ENCODE results near the gene ETS2. TPM values are rescaled to one million over a fixed set of nuclear protein-coding genes. Genes with fewer than 3 reads are reported as not detected.

ETS2 gene
- polyA plus RNA-seq, 3 donors, result 54.2 to 150 (median 59.5) TPM

GRCh38 chr21:38798481-38798882 is 7.2 kb upstream of the ETS2 start:
- Histone ChIP-seq H3K79me2 (ENCODE audit: insufficient read depth, low read length) (no peaks in the 10 kb centered on the region), H3K9me3 (replicated peaks in 1 of 2; ENCODE audit: control insufficient read depth in 1 of 2, insufficient read depth in 1 of 2, low read length in 2 of 2) (no peaks in the 10 kb centered on the region), H3K4me3 (replicated peaks in 1 of 3; ENCODE audit: low read depth in 2 of 3, low read length in 3 of 3) (no peak overlapping the region), H3K36me3 (replicated peaks in 1 of 2; ENCODE audit: control insufficient read depth in 1 of 2, insufficient read depth in 2 of 2, low read length in 2 of 2) (no peaks in the 10 kb centered on the region), H3K27me3 (ENCODE audit: control insufficient read depth in 2 of 2, insufficient read depth in 2 of 2, low read length in 2 of 2) (no peaks in the 10 kb centered on the region), H3K9ac (ENCODE audit: insufficient read depth, low read length, poor library complexity, severe bottlenecking) (no peak overlapping the region), H3K27ac (ENCODE audit: low read depth in 1 of 2, low read length in 2 of 2) (no peak overlapping the region), H4K20me1 (ENCODE audit: insufficient read depth, low read length) (no peaks in the 10 kb centered on the region), H2AFZ (ENCODE audit: insufficient read depth, low read depth, low read length, poor library complexity, severe bottlenecking) (no peak overlapping the region), H3K4me1 (ENCODE audit: control insufficient read depth in 1 of 2, insufficient read depth in 2 of 2, low read length in 2 of 2) (no peaks in the 10 kb centered on the region), H3K4me2 (replicated peaks; ENCODE audit: extremely low read depth, low read length, poor library complexity, severe bottlenecking) (no peak overlapping the region)
- DNase-seq, result no peak
- intact Hi-C loops (cut with micrococcal nuclease), result no loop called here
- H3K9me3 Mint-ChIP-seq, result peaks cover 0 to 2% (median 0%) of the 10 kb centered on the region in 7 donors
- H3K27ac Mint-ChIP-seq, result no peak overlapping the region
- TF ChIP-seq CTCF (IDR thresholded peaks at IDR 0.05), result no peak
- H3K36me3 Mint-ChIP-seq, result no peaks in the 10 kb centered on the region
- no peak overlapping the region for H3K4me3 Mint-ChIP-seq
- WGBS (ENCODE audit: insufficient coverage), result 95% methylated on average over 4 of the region's 7 CpGs
- peaks cover 18% of the 10 kb centered on the region for H3K4me1 Mint-ChIP-seq
- peaks cover 1 to 2% (median 2%) of the 10 kb centered on the region in 3 donors for H3K27me3 Mint-ChIP-seq (ENCODE audit: low read depth in 3 of 3)

GRCh38 chr21:38800046-38800758 is 5.5 kb upstream of the ETS2 start:
- Histone ChIP-seq H3K4me2 (replicated peaks; ENCODE audit: extremely low read depth, low read length, poor library complexity, severe bottlenecking) (no peak overlapping the region), H3K9me3 (replicated peaks in 1 of 2; ENCODE audit: control insufficient read depth in 1 of 2, insufficient read depth in 1 of 2, low read length in 2 of 2) (no peaks in the 10 kb centered on the region), H3K79me2 (ENCODE audit: insufficient read depth, low read length) (no peaks in the 10 kb centered on the region), H3K36me3 (replicated peaks in 1 of 2; ENCODE audit: control insufficient read depth in 1 of 2, insufficient read depth in 2 of 2, low read length in 2 of 2) (no peaks in the 10 kb centered on the region), H3K4me1 (ENCODE audit: control insufficient read depth in 1 of 2, insufficient read depth in 2 of 2, low read length in 2 of 2) (peaks cover 12 to 13% of the 10 kb centered on the region in 2 donors), H3K27ac (ENCODE audit: low read depth in 1 of 2, low read length in 2 of 2) (no peak overlapping the region), H3K4me3 (replicated peaks in 1 of 3; ENCODE audit: low read depth in 2 of 3, low read length in 3 of 3) (no peak overlapping the region), H4K20me1 (ENCODE audit: insufficient read depth, low read length) (no peaks in the 10 kb centered on the region), H3K27me3 (ENCODE audit: control insufficient read depth in 2 of 2, insufficient read depth in 2 of 2, low read length in 2 of 2) (no peaks in the 10 kb centered on the region), H3K9ac (ENCODE audit: insufficient read depth, low read length, poor library complexity, severe bottlenecking) (no peak overlapping the region), H2AFZ (ENCODE audit: insufficient read depth, low read depth, low read length, poor library complexity, severe bottlenecking) (no peak overlapping the region)
- H3K9me3 Mint-ChIP-seq, result peaks cover 0 to 2% (median 0%) of the 10 kb centered on the region in 7 donors
- intact Hi-C loops (cut with micrococcal nuclease), result loop anchor here (5.0 kb wide), 1 partner anchor 68 kb away; no protein-coding TSS in a partner anchor
- H3K27ac Mint-ChIP-seq, result no peak overlapping the region
- DNase-seq, result no peak
- no peak overlapping the region for H3K4me3 Mint-ChIP-seq
- H3K4me1 Mint-ChIP-seq, result peaks cover 27% of the 10 kb centered on the region
- H3K27me3 Mint-ChIP-seq (ENCODE audit: low read depth in 3 of 3), result peaks cover 1 to 2% (median 2%) of the 10 kb centered on the region in 3 donors
- TF ChIP-seq CTCF (IDR thresholded peaks at IDR 0.05), result no peak
- H3K36me3 Mint-ChIP-seq, result no peaks in the 10 kb centered on the region
- 100% methylated on average over 2 of the region's 5 CpGs for WGBS (ENCODE audit: insufficient coverage)
